ENCODE data around the gene RNFT2.
"Not testable (repeated sequence)": the region's sequence is repeated elsewhere in the genome, so short reads cannot be mapped to it uniquely, and the experiment has no call there.

The RNFT2 gene

DNA sequence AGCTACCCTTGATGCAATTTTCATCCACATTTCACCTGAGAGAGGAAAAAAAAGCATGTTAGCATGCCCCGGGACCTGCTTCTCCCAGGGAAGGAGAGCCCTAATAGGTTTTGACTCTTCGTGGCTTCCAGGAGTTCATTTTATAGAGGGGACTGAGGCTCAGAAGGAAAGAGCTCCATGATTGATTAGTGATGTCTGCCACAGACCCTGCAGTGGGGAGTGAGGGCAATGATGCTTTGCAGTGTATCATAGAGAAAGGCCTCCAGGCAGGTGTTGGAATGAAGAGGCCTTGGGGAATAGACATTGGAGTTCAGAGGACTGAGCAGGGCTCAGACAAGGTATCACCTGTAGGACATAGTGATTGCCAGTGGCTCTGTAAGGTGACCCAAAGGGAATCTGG, 41.5 kb downstream of the RNFT2 start:
- H3K27me3 ChIP-seq (ENCODE audit: low read depth, low read length), result no peaks in the 10 kb centered on the region
- H3K4me1 ChIP-seq (ENCODE audit: control insufficient read depth in 1 of 2, insufficient read depth in 2 of 2, low read length in 2 of 2), result no peaks in the 10 kb centered on the region
- H3K36me3 ChIP-seq (ENCODE audit: control insufficient read depth in 1 of 2, insufficient read depth in 2 of 2, low read length in 2 of 2), result peaks cover 0 to 3% of the 10 kb centered on the region in 2 donors
- no peak overlapping the region for H3K27ac ChIP-seq (ENCODE audit: low read length)
- H3K4me3 ChIP-seq (ENCODE audit: low read depth in 1 of 2, low read length in 2 of 2), result no peak overlapping the region
- H3K9me3 ChIP-seq (ENCODE audit: control insufficient read depth in 1 of 2, low read length in 2 of 2), result no peaks in the 10 kb centered on the region

DNA sequence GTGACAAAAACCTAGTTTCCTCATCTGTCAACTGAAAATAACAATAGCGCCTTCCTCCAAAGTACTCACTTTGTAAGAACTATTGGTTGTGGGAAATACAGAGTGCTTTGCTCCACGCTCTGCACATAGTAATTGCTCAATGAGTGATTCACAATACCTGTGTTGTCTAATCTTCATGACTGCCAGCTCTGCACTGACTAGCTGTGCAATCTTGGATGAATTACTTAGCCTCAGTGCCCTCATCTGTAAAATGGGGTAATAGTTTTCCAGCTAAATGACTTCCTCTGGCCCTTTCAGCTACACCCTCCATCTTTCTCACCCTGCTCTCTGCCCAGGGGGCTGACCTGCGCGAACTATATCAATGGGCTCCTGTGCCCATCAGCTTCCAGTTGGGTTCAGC, 42.8 kb downstream of the RNFT2 start:
- Histone ChIP-seq H3K4me1 (ENCODE audit: control insufficient read depth in 1 of 2, insufficient read depth in 2 of 2, low read length in 2 of 2) (no peaks in the 10 kb centered on the region), H3K4me3 (ENCODE audit: low read depth in 1 of 2, low read length in 2 of 2) (no peak overlapping the region), H3K27ac (ENCODE audit: low read length) (no peak overlapping the region), H3K27me3 (ENCODE audit: low read depth, low read length) (no peaks in the 10 kb centered on the region), H3K9me3 (ENCODE audit: control insufficient read depth in 1 of 2, low read length in 2 of 2) (no peaks in the 10 kb centered on the region), H3K36me3 (ENCODE audit: control insufficient read depth in 1 of 2, insufficient read depth in 2 of 2, low read length in 2 of 2) (peaks cover 0 to 3% of the 10 kb centered on the region in 2 donors)

DNA sequence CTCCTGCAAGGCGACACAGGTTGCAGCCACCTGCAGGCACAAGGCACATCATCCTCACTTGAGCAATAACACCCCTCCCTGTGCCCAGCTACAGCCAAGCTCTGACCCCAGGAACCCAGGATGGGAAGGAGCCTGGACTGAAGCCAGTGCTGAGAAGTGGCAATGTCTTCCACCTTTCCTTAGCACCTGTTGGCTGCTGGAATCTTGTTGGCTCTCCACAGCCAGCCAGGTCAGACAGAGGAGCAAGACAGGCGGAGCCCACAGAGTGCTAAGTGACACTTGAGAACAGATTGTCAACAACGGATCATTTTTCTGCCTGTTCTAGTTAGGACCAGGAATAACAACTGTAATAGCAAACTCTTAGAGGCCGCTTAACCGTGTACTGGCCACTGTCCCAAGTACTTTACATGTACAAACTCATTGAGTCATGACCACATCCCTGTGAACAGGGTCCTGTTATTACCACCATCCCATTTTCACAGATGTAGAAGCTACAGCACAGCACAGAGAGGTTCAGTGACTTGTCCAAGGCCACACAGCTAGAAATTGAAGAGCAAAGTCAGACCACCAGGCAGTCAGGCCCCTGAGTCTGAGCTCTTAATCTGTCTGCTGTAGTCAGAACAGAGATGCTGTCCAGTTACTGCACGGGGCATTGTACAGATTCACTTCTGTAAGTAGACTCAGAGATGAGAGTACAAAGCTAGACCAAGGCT, 45.6 kb downstream of the RNFT2 start:
- peaks cover 0 to 3% of the 10 kb centered on the region in 2 donors for H3K36me3 ChIP-seq (ENCODE audit: control insufficient read depth in 1 of 2, insufficient read depth in 2 of 2, low read length in 2 of 2)

DNA sequence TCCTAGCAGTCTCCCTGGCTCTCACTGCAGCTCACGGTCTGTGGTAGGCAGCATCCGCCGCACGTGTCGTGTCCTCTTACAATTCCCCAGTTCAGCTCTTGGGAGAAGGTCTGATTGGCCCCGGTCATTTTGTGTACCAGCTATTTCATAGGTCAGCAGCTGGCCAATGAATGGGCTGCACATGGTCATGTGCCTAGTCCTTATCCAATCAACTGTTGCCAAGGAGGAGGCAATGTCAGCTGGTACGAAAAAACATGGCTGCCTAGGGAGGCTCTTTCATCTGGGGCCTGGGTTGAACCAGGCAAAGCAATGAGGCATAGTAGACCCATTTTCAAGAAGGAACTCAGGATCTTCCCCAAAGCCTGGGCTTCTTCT, 46.1 kb downstream of the RNFT2 start:
- no peaks in the 10 kb centered on the region for H3K4me1 ChIP-seq (ENCODE audit: control insufficient read depth in 1 of 2, insufficient read depth in 2 of 2, low read length in 2 of 2)
- no peaks in the 10 kb centered on the region for H3K27me3 ChIP-seq (ENCODE audit: low read depth, low read length)
- H3K36me3 ChIP-seq (ENCODE audit: control insufficient read depth in 1 of 2, insufficient read depth in 2 of 2, low read length in 2 of 2), result peaks cover 0 to under 1% of the 10 kb centered on the region in 2 donors
- no peak overlapping the region for H3K27ac ChIP-seq (ENCODE audit: low read length)
- H3K4me3 ChIP-seq (ENCODE audit: low read depth in 1 of 2, low read length in 2 of 2), result no peak overlapping the region
- H3K9me3 ChIP-seq (ENCODE audit: control insufficient read depth in 1 of 2, low read length in 2 of 2), result no peaks in the 10 kb centered on the region

More for the DNA sequence above, 45.6 kb downstream of the RNFT2 start:
- no peak overlapping the region for H3K27ac ChIP-seq (ENCODE audit: low read length)
- no peaks in the 10 kb centered on the region for H3K4me1 ChIP-seq (ENCODE audit: control insufficient read depth in 1 of 2, insufficient read depth in 2 of 2, low read length in 2 of 2)
- no peaks in the 10 kb centered on the region for H3K9me3 ChIP-seq (ENCODE audit: control insufficient read depth in 1 of 2, low read length in 2 of 2)
- no peaks in the 10 kb centered on the region for H3K27me3 ChIP-seq (ENCODE audit: low read depth, low read length)
- no peak overlapping the region for H3K4me3 ChIP-seq (ENCODE audit: low read depth in 1 of 2, low read length in 2 of 2)

DNA sequence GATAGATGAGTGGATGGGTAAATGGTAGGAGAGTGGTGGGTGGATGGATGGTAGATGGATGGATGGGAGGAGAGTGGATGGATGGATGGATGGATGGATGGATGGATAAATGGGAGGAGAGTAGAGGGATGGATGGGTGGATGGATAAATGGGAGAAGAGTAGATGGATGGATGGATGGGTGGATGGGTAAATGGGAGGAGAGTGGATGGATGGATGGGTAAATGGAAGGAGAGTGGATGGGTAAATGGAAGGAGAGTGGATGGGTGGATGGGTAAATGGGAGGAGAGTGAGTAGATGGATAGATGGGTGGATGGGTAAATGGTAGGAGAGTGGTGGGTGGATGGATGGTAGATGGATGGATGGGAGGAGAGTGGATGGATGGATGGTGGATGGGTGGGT, 51.4 kb downstream of the RNFT2 start:
- not testable (repeated sequence) for H3K27me3 ChIP-seq (ENCODE audit: low read depth, low read length); H3K36me3 ChIP-seq (ENCODE audit: control insufficient read depth in 1 of 2, insufficient read depth in 2 of 2, low read length in 2 of 2); H3K4me3 ChIP-seq (ENCODE audit: low read depth in 1 of 2, low read length in 2 of 2); H3K4me1 ChIP-seq (ENCODE audit: control insufficient read depth in 1 of 2, insufficient read depth in 2 of 2, low read length in 2 of 2); H3K27ac ChIP-seq (ENCODE audit: low read length); H3K9me3 ChIP-seq (ENCODE audit: control insufficient read depth in 1 of 2, low read length in 2 of 2)

DNA sequence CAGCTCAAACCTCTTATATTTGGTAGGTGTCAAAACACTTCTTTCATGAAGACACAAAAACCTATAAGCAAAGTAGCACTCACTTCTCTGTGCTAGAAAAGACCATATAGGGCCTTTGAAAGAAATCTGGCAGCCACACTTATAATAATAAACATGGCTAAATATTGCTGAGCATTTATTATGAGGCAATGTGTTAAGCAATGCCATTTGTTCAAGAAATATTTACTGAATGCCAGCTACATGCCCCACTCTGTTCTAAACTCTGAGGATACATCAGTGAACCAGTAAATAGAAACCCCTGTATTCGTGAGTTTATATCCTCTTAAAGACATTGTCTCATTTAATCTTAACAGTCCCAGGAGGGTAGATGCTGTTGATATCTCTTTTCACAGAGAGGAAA, 52.0 kb downstream of the RNFT2 start:
- H3K27me3 ChIP-seq (ENCODE audit: low read depth, low read length), result no peaks in the 10 kb centered on the region
- H3K36me3 ChIP-seq (ENCODE audit: control insufficient read depth in 1 of 2, insufficient read depth in 2 of 2, low read length in 2 of 2), result no peaks in the 10 kb centered on the region
- H3K27ac ChIP-seq (ENCODE audit: low read length), result no peak overlapping the region
- H3K4me3 ChIP-seq (ENCODE audit: low read depth in 1 of 2, low read length in 2 of 2), result no peak overlapping the region
- no peaks in the 10 kb centered on the region for H3K9me3 ChIP-seq (ENCODE audit: control insufficient read depth in 1 of 2, low read length in 2 of 2)
- no peaks in the 10 kb centered on the region for H3K4me1 ChIP-seq (ENCODE audit: control insufficient read depth in 1 of 2, insufficient read depth in 2 of 2, low read length in 2 of 2)

DNA sequence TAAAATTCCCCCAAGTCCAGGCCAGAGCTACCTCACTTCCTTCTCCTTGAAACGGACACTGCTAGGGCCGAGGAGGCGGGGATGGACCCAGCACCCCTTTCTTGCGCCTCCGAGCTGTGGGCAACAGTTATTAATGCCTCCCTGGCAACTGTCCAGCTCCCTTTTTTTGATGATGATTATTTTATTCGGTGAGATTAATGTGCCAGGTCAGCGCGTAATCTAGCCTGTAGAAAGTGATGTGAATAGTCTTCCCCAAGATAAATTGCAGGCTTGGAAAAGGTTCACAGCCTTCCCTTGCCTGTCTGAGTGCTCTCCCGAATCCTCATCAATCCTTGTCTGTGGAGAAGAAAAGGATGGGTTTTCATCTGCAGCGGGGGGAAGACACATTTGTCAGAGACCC, 54.3 kb downstream of the RNFT2 start:
- H3K36me3 ChIP-seq (ENCODE audit: control insufficient read depth in 1 of 2, insufficient read depth in 2 of 2, low read length in 2 of 2), result no peaks in the 10 kb centered on the region
- no peak overlapping the region for H3K4me3 ChIP-seq (ENCODE audit: low read depth in 1 of 2, low read length in 2 of 2)
- no peak overlapping the region for H3K27ac ChIP-seq (ENCODE audit: low read length)
- no peaks in the 10 kb centered on the region for H3K9me3 ChIP-seq (ENCODE audit: control insufficient read depth in 1 of 2, low read length in 2 of 2)
- H3K4me1 ChIP-seq (ENCODE audit: control insufficient read depth in 1 of 2, insufficient read depth in 2 of 2, low read length in 2 of 2), result no peaks in the 10 kb centered on the region
- H3K27me3 ChIP-seq (ENCODE audit: low read depth, low read length), result no peaks in the 10 kb centered on the region

DNA sequence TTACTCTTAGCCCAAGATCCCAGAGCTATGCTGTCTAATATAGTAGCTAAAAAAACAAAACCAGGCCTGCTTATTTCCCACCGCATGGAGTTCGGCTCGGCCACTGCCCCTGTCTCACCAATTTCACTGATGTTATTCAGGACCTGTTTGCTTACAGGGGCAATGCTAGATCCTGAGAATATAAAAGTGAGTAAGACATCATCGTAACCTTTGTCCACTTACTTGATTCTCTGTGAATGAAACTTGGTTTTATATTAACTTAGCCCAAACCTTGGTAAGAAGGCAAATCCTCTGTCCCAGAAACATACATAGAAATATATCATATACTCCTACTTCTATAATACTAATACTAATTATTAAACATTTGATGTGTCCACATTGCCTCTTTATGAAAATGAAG, 56.6 kb downstream of the RNFT2 start:
- no peak overlapping the region for H3K27ac ChIP-seq (ENCODE audit: low read length)
- no peaks in the 10 kb centered on the region for H3K36me3 ChIP-seq (ENCODE audit: control insufficient read depth in 1 of 2, insufficient read depth in 2 of 2, low read length in 2 of 2)
- H3K27me3 ChIP-seq (ENCODE audit: low read depth, low read length), result no peaks in the 10 kb centered on the region
- peaks cover 0 to 15% of the 10 kb centered on the region in 2 donors for H3K9me3 ChIP-seq (ENCODE audit: control insufficient read depth in 1 of 2, low read length in 2 of 2)
- H3K4me1 ChIP-seq (ENCODE audit: control insufficient read depth in 1 of 2, insufficient read depth in 2 of 2, low read length in 2 of 2), result no peaks in the 10 kb centered on the region
- no peak overlapping the region for H3K4me3 ChIP-seq (ENCODE audit: low read depth in 1 of 2, low read length in 2 of 2)

DNA sequence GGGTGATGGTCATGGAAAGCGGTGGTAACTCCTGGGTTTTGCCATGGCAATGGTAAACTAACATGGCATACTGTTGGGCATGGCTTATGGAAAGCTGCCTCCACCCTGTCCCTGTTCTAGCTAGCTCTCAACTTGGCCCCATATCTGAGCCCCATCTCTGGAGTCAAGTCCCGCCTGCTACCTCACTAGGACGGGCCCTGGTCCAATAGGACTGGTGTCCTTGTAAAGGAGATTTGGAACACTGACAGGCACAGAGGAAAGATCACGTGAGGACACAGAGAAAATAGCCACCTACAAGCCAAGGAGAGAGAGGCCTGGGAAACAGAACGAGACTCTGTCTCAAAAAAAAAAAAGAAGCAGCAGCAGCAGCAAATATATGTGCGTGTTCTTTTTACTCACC, 59.8 kb downstream of the RNFT2 start:
- no peaks in the 10 kb centered on the region for H3K27me3 ChIP-seq (ENCODE audit: low read depth, low read length)
- no peaks in the 10 kb centered on the region for H3K36me3 ChIP-seq (ENCODE audit: control insufficient read depth in 1 of 2, insufficient read depth in 2 of 2, low read length in 2 of 2)
- no peaks in the 10 kb centered on the region for H3K4me1 ChIP-seq (ENCODE audit: control insufficient read depth in 1 of 2, insufficient read depth in 2 of 2, low read length in 2 of 2)
- H3K9me3 ChIP-seq (ENCODE audit: control insufficient read depth in 1 of 2, low read length in 2 of 2), result peaks cover 0 to 16% of the 10 kb centered on the region in 2 donors
- no peak overlapping the region for H3K27ac ChIP-seq (ENCODE audit: low read length)
- H3K4me3 ChIP-seq (ENCODE audit: low read depth in 1 of 2, low read length in 2 of 2), result no peak overlapping the region

DNA sequence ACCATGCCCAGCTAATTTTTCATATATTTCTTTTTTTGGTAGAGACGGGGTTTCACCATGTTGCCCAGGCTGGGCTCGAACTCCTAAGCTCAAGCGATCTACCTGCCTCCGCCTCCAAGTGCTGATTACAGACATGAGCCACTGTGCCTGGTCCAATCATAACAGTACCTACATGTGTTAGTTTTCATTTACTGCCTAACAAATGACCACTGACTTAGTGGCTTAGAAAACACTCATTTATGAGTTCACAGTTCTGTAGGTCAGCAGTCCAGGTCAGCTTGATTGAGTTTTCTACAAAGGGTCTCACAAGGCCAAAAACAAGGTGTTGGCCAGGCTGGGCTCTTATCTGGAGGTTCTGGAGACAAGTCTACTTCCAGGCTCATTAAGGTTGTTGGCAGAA, 60.6 kb downstream of the RNFT2 start:
- no peak overlapping the region for H3K27ac ChIP-seq (ENCODE audit: low read length)
- peaks cover 0 to 16% of the 10 kb centered on the region in 2 donors for H3K9me3 ChIP-seq (ENCODE audit: control insufficient read depth in 1 of 2, low read length in 2 of 2)
- no peaks in the 10 kb centered on the region for H3K27me3 ChIP-seq (ENCODE audit: low read depth, low read length)
- H3K4me1 ChIP-seq (ENCODE audit: control insufficient read depth in 1 of 2, insufficient read depth in 2 of 2, low read length in 2 of 2), result no peaks in the 10 kb centered on the region
- H3K36me3 ChIP-seq (ENCODE audit: control insufficient read depth in 1 of 2, insufficient read depth in 2 of 2, low read length in 2 of 2), result no peaks in the 10 kb centered on the region
- H3K4me3 ChIP-seq (ENCODE audit: low read depth in 1 of 2, low read length in 2 of 2), result no peak overlapping the region

DNA sequence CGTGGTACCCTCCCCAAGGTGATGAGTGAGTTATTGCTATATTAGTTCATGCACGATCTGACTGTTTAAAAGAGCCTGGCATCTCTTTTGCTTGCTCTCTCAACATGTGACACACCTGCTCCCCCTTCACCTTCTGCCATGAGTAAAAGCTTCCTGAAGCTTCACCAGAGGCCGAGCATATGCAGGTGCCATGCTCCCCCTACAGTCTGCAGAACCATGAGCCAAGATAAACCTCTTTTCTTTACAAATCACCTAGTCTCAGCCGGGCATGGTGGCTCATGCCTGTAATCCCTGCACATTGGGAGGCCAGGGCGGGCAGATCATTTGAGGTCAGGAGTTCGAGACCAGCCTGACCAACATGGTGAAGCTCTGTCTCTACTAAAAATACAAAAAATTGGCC, 61.8 kb downstream of the RNFT2 start:
- Histone ChIP-seq H3K4me1 (ENCODE audit: control insufficient read depth in 1 of 2, insufficient read depth in 2 of 2, low read length in 2 of 2) (no peaks in the 10 kb centered on the region), H3K27ac (ENCODE audit: low read length) (no peak overlapping the region), H3K4me3 (ENCODE audit: low read depth in 1 of 2, low read length in 2 of 2) (no peak overlapping the region), H3K36me3 (ENCODE audit: control insufficient read depth in 1 of 2, insufficient read depth in 2 of 2, low read length in 2 of 2) (no peaks in the 10 kb centered on the region), H3K9me3 (ENCODE audit: control insufficient read depth in 1 of 2, low read length in 2 of 2) (peaks cover 0 to 16% of the 10 kb centered on the region in 2 donors), H3K27me3 (ENCODE audit: low read depth, low read length) (no peaks in the 10 kb centered on the region)

DNA sequence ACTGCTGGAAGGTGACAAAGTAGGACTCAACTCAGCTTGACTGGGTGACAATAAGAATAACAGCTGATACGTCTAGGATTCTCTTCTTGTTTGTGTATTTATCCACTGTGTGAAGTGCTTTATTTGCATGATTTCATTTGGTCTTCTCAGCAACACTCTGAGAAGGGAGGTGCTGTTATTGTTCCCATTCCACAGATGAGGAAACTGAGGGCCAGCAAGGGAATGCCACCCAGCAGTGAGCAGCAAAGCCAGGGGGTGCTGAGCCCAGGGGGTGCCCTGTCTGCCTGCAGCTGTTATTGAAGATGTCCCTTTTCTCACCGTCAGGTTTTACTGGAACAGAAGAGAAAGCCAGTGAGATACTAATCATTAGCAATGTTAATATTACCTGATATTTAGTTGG, 62.8 kb downstream of the RNFT2 start:
- H3K4me3 ChIP-seq (ENCODE audit: low read depth in 1 of 2, low read length in 2 of 2), result no peak overlapping the region
- no peak overlapping the region for H3K27ac ChIP-seq (ENCODE audit: low read length)
- peaks cover 0 to 16% of the 10 kb centered on the region in 2 donors for H3K9me3 ChIP-seq (ENCODE audit: control insufficient read depth in 1 of 2, low read length in 2 of 2)
- no peaks in the 10 kb centered on the region for H3K27me3 ChIP-seq (ENCODE audit: low read depth, low read length)
- H3K4me1 ChIP-seq (ENCODE audit: control insufficient read depth in 1 of 2, insufficient read depth in 2 of 2, low read length in 2 of 2), result no peaks in the 10 kb centered on the region
- H3K36me3 ChIP-seq (ENCODE audit: control insufficient read depth in 1 of 2, insufficient read depth in 2 of 2, low read length in 2 of 2), result no peaks in the 10 kb centered on the region

Data from muscle layer of duodenum (tissue), 2 donors.